ENCODE results near the gene NUDT13.

Gene NUDT13

GRCh38 chr10:73126343-73126742 lies 16.1 kb downstream of the NUDT13 start:
- no peaks in the 10 kb centered on the region for H3K79me2 ChIP-seq
- no peak overlapping the region for H3K4me3 ChIP-seq (ENCODE audit: low read depth, low read length)
- H3K27ac ChIP-seq, result no peak overlapping the region
- H3K27me3 ChIP-seq (ENCODE audit: control insufficient read depth, insufficient read depth, low read length), result no peaks in the 10 kb centered on the region
- H2AFZ ChIP-seq, result no peak overlapping the region
- H3K4me1 ChIP-seq, result no peaks in the 10 kb centered on the region
- no peak for TF ChIP-seq CTCF (IDR thresholded peaks at IDR 0.05)
- H3K9me3 ChIP-seq (ENCODE audit: control insufficient read depth, low read length), result no peaks in the 10 kb centered on the region
- no peaks in the 10 kb centered on the region for H3K36me3 ChIP-seq (ENCODE audit: control insufficient read depth, insufficient read depth, low read length)
- no peak overlapping the region for H3K9ac ChIP-seq
- H3K4me2 ChIP-seq (ENCODE audit: low read length), result no peak overlapping the region

GRCh38 chr10:73131301-73131700 lies 21.0 kb downstream of the NUDT13 start:
- Histone ChIP-seq H3K4me1 (no peaks in the 10 kb centered on the region), H2AFZ (no peak overlapping the region), H3K27ac (no peak overlapping the region), H3K9me3 (ENCODE audit: control insufficient read depth, low read length) (no peaks in the 10 kb centered on the region), H3K79me2 (no peaks in the 10 kb centered on the region), H3K9ac (no peak overlapping the region), H3K4me2 (ENCODE audit: low read length) (no peak overlapping the region), H3K4me3 (ENCODE audit: low read depth, low read length) (no peak overlapping the region), H3K36me3 (ENCODE audit: control insufficient read depth, insufficient read depth, low read length) (no peaks in the 10 kb centered on the region), H3K27me3 (ENCODE audit: control insufficient read depth, insufficient read depth, low read length) (no peaks in the 10 kb centered on the region)
- TF ChIP-seq CTCF (IDR thresholded peaks at IDR 0.05), result no peak

- Histone ChIP-seq H3K27ac (no peak overlapping the region), H3K9ac (no peak overlapping the region), H3K27me3 (ENCODE audit: control insufficient read depth, insufficient read depth, low read length) (no peaks in the 10 kb centered on the region), H2AFZ (no peak overlapping the region), H3K4me2 (ENCODE audit: low read length) (no peak overlapping the region), H3K4me1 (no peaks in the 10 kb centered on the region), H3K79me2 (no peaks in the 10 kb centered on the region), H3K9me3 (ENCODE audit: control insufficient read depth, low read length) (no peaks in the 10 kb centered on the region), H3K36me3 (ENCODE audit: control insufficient read depth, insufficient read depth, low read length) (no peaks in the 10 kb centered on the region), H3K4me3 (ENCODE audit: low read depth, low read length) (no peak overlapping the region)
- TF ChIP-seq CTCF (IDR thresholded peaks at IDR 0.05), result no peak
These were observed 21.8 kb downstream of the NUDT13 start for GRCh38 chr10:73131913-73132686.

GRCh38 chr10:73134727-73135126 lies 24.5 kb downstream of the NUDT13 start:
- Histone ChIP-seq H3K27ac (no peak overlapping the region), H3K4me3 (ENCODE audit: low read depth, low read length) (no peak overlapping the region), H3K4me1 (no peaks in the 10 kb centered on the region), H3K4me2 (ENCODE audit: low read length) (no peak overlapping the region), H3K9me3 (ENCODE audit: control insufficient read depth, low read length) (no peaks in the 10 kb centered on the region), H3K9ac (no peak overlapping the region), H3K36me3 (ENCODE audit: control insufficient read depth, insufficient read depth, low read length) (no peaks in the 10 kb centered on the region), H2AFZ (no peak overlapping the region), H3K79me2 (no peaks in the 10 kb centered on the region), H3K27me3 (ENCODE audit: control insufficient read depth, insufficient read depth, low read length) (no peaks in the 10 kb centered on the region)
- TF ChIP-seq CTCF (IDR thresholded peaks at IDR 0.05), result no peak

GRCh38 chr10:73136627-73137026 lies 26.4 kb downstream of the NUDT13 start:
- Histone ChIP-seq H3K79me2 (no peaks in the 10 kb centered on the region), H3K9ac (no peak overlapping the region), H3K4me3 (ENCODE audit: low read depth, low read length) (no peak overlapping the region), H3K9me3 (ENCODE audit: control insufficient read depth, low read length) (no peaks in the 10 kb centered on the region), H3K27me3 (ENCODE audit: control insufficient read depth, insufficient read depth, low read length) (no peaks in the 10 kb centered on the region), H3K27ac (no peak overlapping the region), H3K36me3 (ENCODE audit: control insufficient read depth, insufficient read depth, low read length) (no peaks in the 10 kb centered on the region), H3K4me2 (ENCODE audit: low read length) (no peak overlapping the region), H3K4me1 (no peaks in the 10 kb centered on the region), H2AFZ (no peak overlapping the region)
- TF ChIP-seq CTCF (IDR thresholded peaks at IDR 0.05), result no peak
